Cardiac septum (tissue), 1 donor: ENCODE results near the gene RIT2. TPM values are rescaled to one million over a fixed set of nuclear protein-coding genes. Genes with fewer than 3 reads are reported as not detected.
"Not testable (repeated sequence)": the region's sequence is repeated elsewhere in the genome, so short reads cannot be mapped to it uniquely, and the experiment has no call there.

ENCODE experiments used
- DNase-seq: peaks from one replicate; pipeline ENCODE4 v3.0.0-alpha.2; 2020; ENCODE audit warnings: low spot score
- intact Hi-C: fragments of 100-400 bp; cut with DNase I; formaldehyde crosslinking; loops from one replicate; pipeline ENCODE4 v1.14.0; 2022
- total RNA-seq: library from RNA; stranded (reverse); fragmentation: NEBNext Ultra II Directional; extraction: Animal tissue kit (Norgen Biotek cat#: 25700); gene quantifications from one replicate; pipeline ENCODE4 v1.2.1, GENCODE V29; 2021
- donor health status: DM: no; HTN: no; CAD: no.

Gene RIT2
- total RNA-seq, 1 donor from 2014 or later, result not detected

GRCh38 chr18:42864876-42865275 is 250.6 kb downstream of the RIT2 start:
- intact Hi-C loops, result no loop called here

GRCh38 chr18:42861271-42861670 is 254.2 kb downstream of the RIT2 start:
- intact Hi-C loops, result no loop called here
- DNase-seq, result no peak

More at GRCh38 chr18:42864876-42865275, 250.6 kb downstream of the RIT2 start:
- DNase-seq, result no peak

- intact Hi-C loops, result no loop called here
- no peak for DNase-seq
Measured at GRCh38 chr18:42860548-42860947, 254.9 kb downstream of the RIT2 start.

GRCh38 chr18:42860011-42860410 is 255.5 kb downstream of the RIT2 start:
- DNase-seq, result no peak
- intact Hi-C loops, result no loop called here

GRCh38 chr18:42854558-42854957 is 260.9 kb downstream of the RIT2 start:
- intact Hi-C loops, result no loop called here
- DNase-seq, result no peak

GRCh38 chr18:42850174-42851083 is 265.1 kb downstream of the RIT2 start:
- DNase-seq, result no peak
- intact Hi-C loops, result no loop called here

- DNase-seq, result no peak
- intact Hi-C loops, result no loop called here
Measured at GRCh38 chr18:42839408-42839807, 276.1 kb downstream of the RIT2 start.

GRCh38 chr18:42838546-42839145 is 276.8 kb downstream of the RIT2 start:
- DNase-seq, result no peak
- intact Hi-C loops, result no loop called here

GRCh38 chr18:42830936-42831335 is 284.5 kb downstream of the RIT2 start:
- intact Hi-C loops, result no loop called here
- DNase-seq, result no peak

GRCh38 chr18:42828881-42829280 is 286.6 kb downstream of the RIT2 start:
- intact Hi-C loops, result no loop called here
- no peak for DNase-seq

GRCh38 chr18:42824178-42824577 is 291.3 kb downstream of the RIT2 start:
- no peak for DNase-seq
- intact Hi-C loops, result no loop called here

- intact Hi-C loops, result no loop called here
- DNase-seq, result no peak
Measured at GRCh38 chr18:42822711-42823110, 292.8 kb downstream of the RIT2 start.

- DNase-seq, result no peak
- intact Hi-C loops, result no loop called here
Measured at GRCh38 chr18:42821492-42821891, 294.0 kb downstream of the RIT2 start.

- no peak for DNase-seq
- intact Hi-C loops, result no loop called here
Measured at GRCh38 chr18:42814618-42815017, 300.9 kb downstream of the RIT2 start.

- DNase-seq, result no peak
- intact Hi-C loops, result no loop called here
Measured at GRCh38 chr18:42814184-42814583, 301.3 kb downstream of the RIT2 start.

- intact Hi-C loops, result no loop called here
- no peak for DNase-seq
Measured at GRCh38 chr18:42813570-42813969, 301.9 kb downstream of the RIT2 start.

- no peak for DNase-seq
- intact Hi-C loops, result no loop called here
Measured at GRCh38 chr18:42807887-42808286, 307.6 kb downstream of the RIT2 start.

- intact Hi-C loops, result no loop called here
- DNase-seq, result no peak
Measured at GRCh38 chr18:42801706-42802105, 313.8 kb downstream of the RIT2 start.

- DNase-seq, result no peak
- intact Hi-C loops, result no loop called here
Measured at GRCh38 chr18:42798606-42799170, 316.8 kb downstream of the RIT2 start.

GRCh38 chr18:42795213-42795789 is 320.2 kb downstream of the RIT2 start:
- DNase-seq, intact Hi-C loops: not testable (repeated sequence)
